Karpas-422 (cell line): ENCODE measurements around the gene VWF. TPM values are rescaled to one million over a fixed set of nuclear protein-coding genes. Genes with fewer than 3 reads are reported as not detected.
"Not testable (repeated sequence)": the region's sequence is repeated elsewhere in the genome, so short reads cannot be mapped to it uniquely, and the experiment has no call there.

Experiments used
- DNase-seq: peaks from one replicate; pipeline ENCODE4 v3.0.0-alpha.2; 2015
- H2AFZ ChIP-seq: fragments of 200-600 bp; sonication (generic); 2 replicates; pipeline ENCODE4 v1.6.1; 2014; ENCODE audit warnings: antibody characterized with exemption, low read length, mixed read lengths
- H3K27ac ChIP-seq: fragments of 200-600 bp; sonication (generic); 2 replicates; pipeline ENCODE4 v1.5.1; 2014; ENCODE audit warnings: mild to moderate bottlenecking, low read length, moderate library complexity
- H3K27me3 ChIP-seq: fragments of 200-600 bp; sonication (generic); 2 replicates; pipeline ENCODE4 v1.6.1; 2014; ENCODE audit warnings: low read length, mixed read lengths
- H3K36me3 ChIP-seq: fragments of 200-600 bp; sonication (generic); 2 replicates; pipeline ENCODE4 v1.6.1; 2014; ENCODE audit warnings: low read length, mixed read lengths; ENCODE audit not compliant: insufficient read depth
- H3K4me1 ChIP-seq: fragments of 200-600 bp; sonication (generic); 2 replicates; pipeline ENCODE4 v1.6.1; 2014; ENCODE audit warnings: mild to moderate bottlenecking, low read length, mixed read lengths
- H3K4me2 ChIP-seq: fragments of 200-600 bp; sonication (generic); 2 replicates; pipeline ENCODE4 v1.6.1; 2014; ENCODE audit warnings: low read length, low read depth, mild to moderate bottlenecking; ENCODE audit not compliant: poor library complexity, severe bottlenecking
- H3K4me3 ChIP-seq: fragments of 200-600 bp; sonication (generic); 2 replicates; pipeline ENCODE4 v1.5.1; 2014; ENCODE audit warnings: mild to moderate bottlenecking, antibody characterized with exemption, low read length, mixed read lengths
- H3K79me2 ChIP-seq: fragments of 200-600 bp; sonication (generic); 2 replicates; pipeline ENCODE4 v1.6.1; 2014; ENCODE audit warnings: mild to moderate bottlenecking, low read length, mixed read lengths
- H3K9ac ChIP-seq: fragments of 200-600 bp; sonication (generic); 2 replicates; pipeline ENCODE4 v1.6.0; 2014; ENCODE audit warnings: low read length
- H3K9me2 ChIP-seq: fragments of 200-600 bp; sonication (generic), shearing (Covaris generic); replicated peaks from 2 replicates; pipeline ENCODE4 v1.6.0; 2014; ENCODE audit warnings: mild to moderate bottlenecking, low read length, moderate library complexity; ENCODE audit not compliant: insufficient read depth
- H3K9me3 ChIP-seq: fragments of 300-700, 200-600 bp; sonication (generic); 2 replicates; pipeline ENCODE4 v1.6.1; 2014; ENCODE audit warnings: low read length, mixed read lengths
- H4K20me1 ChIP-seq: fragments of 200-600 bp; sonication (generic); 2 replicates; pipeline ENCODE4 v1.6.1; 2014; ENCODE audit warnings: mild to moderate bottlenecking, antibody characterized with exemption, low read length, low read depth; ENCODE audit not compliant: insufficient read depth
- total RNA-seq: library from RNA; depleted of rRNA; stranded (reverse); fragments of >200 nt; shearing (Covaris generic); gene quantifications from 2 replicates; pipeline ENCODE4 v1.2.3, GENCODE V29; 2014; ENCODE audit warnings: low replicate concordance

The VWF gene
- total RNA-seq, 1 experiment from 2014 or later, result not detected

DNA sequence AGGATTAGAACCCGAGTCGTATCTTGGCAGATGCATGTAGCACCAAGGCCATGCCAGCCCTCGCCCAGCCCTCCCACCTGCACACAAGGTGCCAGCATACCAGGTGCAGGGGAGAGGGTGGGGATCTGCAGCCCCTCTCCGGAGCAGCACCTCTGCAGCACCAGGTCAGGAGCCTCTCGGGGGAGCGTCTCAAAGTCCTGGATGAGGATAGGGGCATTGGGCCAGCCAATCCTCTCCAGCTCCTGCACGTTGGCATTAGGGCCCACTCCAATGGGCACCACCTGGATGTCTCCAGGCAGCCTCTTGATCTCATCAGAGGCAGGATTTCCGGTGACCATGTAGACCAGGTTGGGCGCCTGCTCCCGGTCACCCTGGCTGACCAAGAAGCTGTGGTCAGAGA is 106.2 kb downstream of the VWF start:
- no peak overlapping the region for H2AFZ ChIP-seq
- H3K27ac ChIP-seq, result no peak overlapping the region
- no peaks in the 10 kb centered on the region for H3K27me3 ChIP-seq
- no peak overlapping the region for H3K9ac ChIP-seq
- no peaks in the 10 kb centered on the region for H3K9me3 ChIP-seq
- H3K36me3 ChIP-seq, result no peaks in the 10 kb centered on the region
- H3K4me1 ChIP-seq, result no peaks in the 10 kb centered on the region
- no peaks in the 10 kb centered on the region for H3K9me2 ChIP-seq
- H3K79me2 ChIP-seq, result no peaks in the 10 kb centered on the region
- no peak overlapping the region for H3K4me2 ChIP-seq
- H4K20me1 ChIP-seq, result no peaks in the 10 kb centered on the region
- no peak overlapping the region for H3K4me3 ChIP-seq
- no peak for DNase-seq

DNA sequence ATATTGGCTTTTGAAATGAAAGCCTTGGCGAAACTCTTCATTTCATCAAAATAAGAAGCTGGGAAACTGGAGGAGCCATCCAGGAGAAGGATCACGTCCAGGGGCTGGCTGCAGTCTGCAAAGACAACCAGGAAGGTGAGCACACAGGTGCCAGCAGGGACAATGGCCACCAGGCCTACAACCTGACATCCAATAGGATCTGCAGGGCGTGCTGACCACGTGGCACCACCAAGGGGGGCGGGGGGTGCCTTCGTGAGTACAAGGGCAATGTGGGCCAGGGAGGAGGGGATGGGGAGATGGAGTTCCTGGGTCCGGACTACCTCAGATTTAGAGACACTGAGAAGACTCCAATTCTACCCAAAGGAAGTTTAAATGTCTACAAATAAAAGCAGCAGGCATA is 107.7 kb downstream of the VWF start:
- no peaks in the 10 kb centered on the region for H4K20me1 ChIP-seq
- H3K4me3 ChIP-seq, result no peak overlapping the region
- H3K4me2 ChIP-seq, result no peak overlapping the region
- H3K79me2 ChIP-seq, result no peaks in the 10 kb centered on the region
- no peaks in the 10 kb centered on the region for H3K36me3 ChIP-seq
- no peak overlapping the region for H2AFZ ChIP-seq
- H3K9me3 ChIP-seq, result no peaks in the 10 kb centered on the region
- no peaks in the 10 kb centered on the region for H3K4me1 ChIP-seq
- H3K27ac ChIP-seq, result no peak overlapping the region
- no peak overlapping the region for H3K9ac ChIP-seq
- no peak for DNase-seq
- no peaks in the 10 kb centered on the region for H3K27me3 ChIP-seq
- no peaks in the 10 kb centered on the region for H3K9me2 ChIP-seq

DNA sequence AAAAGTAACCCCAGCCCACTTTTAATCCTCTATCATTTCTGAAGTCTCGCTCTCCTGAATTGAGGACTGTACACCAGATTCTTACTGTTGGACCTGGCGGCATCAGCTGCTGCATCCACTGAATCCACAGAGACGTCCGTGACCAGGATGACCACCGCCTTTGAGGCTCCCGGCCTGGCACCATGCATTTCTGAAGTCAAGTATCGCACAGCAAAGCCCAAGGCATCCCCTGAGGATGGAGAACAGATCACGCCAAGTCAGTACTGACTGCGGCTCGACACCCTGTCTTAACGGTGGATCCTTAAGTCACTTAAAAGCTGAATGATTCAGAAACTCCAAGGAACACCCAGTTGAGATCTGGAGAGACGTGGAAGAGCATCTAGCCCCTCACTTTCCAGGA is 108.5 kb downstream of the VWF start:
- not testable (repeated sequence) for H3K27me3 ChIP-seq, H3K4me1 ChIP-seq, H3K36me3 ChIP-seq, H3K9me3 ChIP-seq, H3K79me2 ChIP-seq, DNase-seq, H4K20me1 ChIP-seq, H3K4me3 ChIP-seq, H3K4me2 ChIP-seq, H3K9ac ChIP-seq, H2AFZ ChIP-seq, H3K27ac ChIP-seq, H3K9me2 ChIP-seq

DNA sequence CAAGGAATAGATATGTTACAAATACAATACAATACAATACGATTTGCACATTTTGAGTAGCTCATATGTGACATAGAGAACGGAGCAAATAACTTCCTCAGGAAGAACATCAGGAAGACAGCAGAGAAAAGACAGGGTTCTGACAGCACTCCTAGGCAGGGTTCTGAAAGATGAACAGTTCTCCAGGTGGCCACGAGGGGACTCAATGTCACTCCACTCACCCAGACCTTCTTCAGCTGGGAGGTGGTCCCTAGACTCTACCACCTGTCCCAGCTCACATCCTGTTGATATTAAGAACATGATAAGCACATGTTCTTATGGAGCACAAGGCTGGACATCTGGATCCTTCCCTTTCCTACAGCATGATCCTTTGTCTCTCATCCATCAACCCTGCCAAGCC is 109.2 kb downstream of the VWF start:
- H3K79me2 ChIP-seq, result not testable (repeated sequence)

DNA sequence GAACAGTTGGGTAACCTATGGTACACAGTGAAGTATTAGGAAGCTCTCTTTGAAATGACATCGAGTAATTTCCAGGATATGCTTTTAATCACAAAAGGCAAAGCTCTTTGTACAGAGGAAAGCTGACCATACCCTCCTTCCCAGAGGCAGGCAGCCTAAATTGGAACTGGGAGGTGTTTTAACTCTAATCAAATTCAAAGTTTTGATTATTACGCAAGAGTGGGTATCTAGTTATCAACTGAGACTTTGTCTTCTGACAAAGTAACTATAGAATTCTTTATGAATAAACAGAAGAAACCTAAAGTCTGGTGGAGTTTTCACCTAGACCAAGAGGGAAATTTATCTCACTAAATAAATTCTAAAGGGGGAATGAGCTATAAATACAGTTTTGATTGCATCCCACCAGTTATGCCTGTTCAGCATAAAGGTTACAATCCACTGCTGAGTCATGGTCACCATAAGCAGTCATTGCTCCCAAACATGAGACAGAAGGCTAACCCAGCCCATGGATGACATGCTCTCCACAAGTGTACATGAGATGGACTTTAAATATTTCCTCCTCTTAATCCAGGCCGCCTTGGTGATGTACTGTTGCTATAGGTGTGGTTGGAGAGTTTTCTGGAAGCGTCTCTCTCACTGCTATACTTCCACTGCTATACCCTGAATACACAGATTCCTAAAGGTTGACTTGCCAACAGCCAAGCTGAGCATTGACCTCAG is 113.7 kb downstream of the VWF start:
- H3K4me3 ChIP-seq, H3K79me2 ChIP-seq, DNase-seq, H4K20me1 ChIP-seq, H3K36me3 ChIP-seq, H3K9ac ChIP-seq, H2AFZ ChIP-seq, H3K4me1 ChIP-seq, H3K27me3 ChIP-seq, H3K9me2 ChIP-seq, H3K27ac ChIP-seq, H3K9me3 ChIP-seq, H3K4me2 ChIP-seq: not testable (repeated sequence)

More for the DNA sequence above, 109.2 kb downstream of the VWF start:
- H3K4me1 ChIP-seq, H4K20me1 ChIP-seq, H3K9me2 ChIP-seq, DNase-seq, H3K27ac ChIP-seq, H3K36me3 ChIP-seq, H3K9ac ChIP-seq, H3K4me3 ChIP-seq, H3K27me3 ChIP-seq, H2AFZ ChIP-seq, H3K4me2 ChIP-seq, H3K9me3 ChIP-seq: not testable (repeated sequence)

DNA sequence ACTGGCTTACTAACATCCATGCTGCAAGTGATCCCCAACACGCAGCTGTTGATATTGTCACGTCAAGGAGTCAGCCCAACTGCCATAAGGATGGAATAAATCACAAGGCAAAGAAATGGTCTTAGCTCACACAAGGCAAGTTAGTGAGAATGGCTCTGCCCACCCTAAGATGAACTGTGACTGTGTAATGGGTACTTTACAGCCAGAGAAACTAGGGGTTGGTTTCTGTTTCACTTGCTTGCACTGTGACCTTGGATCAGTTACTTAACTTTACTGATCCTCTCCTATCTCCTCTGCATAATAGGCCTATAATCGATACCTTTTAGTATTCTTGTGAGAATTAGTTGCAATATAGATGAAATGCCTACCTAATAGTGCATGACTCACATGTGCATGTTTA is 127.2 kb downstream of the VWF start:
- H3K4me1 ChIP-seq, result no peaks in the 10 kb centered on the region
- no peaks in the 10 kb centered on the region for H3K27me3 ChIP-seq
- no peaks in the 10 kb centered on the region for H3K9me2 ChIP-seq
- H3K4me3 ChIP-seq, result no peak overlapping the region
- no peak overlapping the region for H3K9ac ChIP-seq
- DNase-seq, result no peak
- no peaks in the 10 kb centered on the region for H3K79me2 ChIP-seq
- no peaks in the 10 kb centered on the region for H3K9me3 ChIP-seq
- no peaks in the 10 kb centered on the region for H4K20me1 ChIP-seq
- no peaks in the 10 kb centered on the region for H3K36me3 ChIP-seq
- no peak overlapping the region for H3K27ac ChIP-seq
- no peak overlapping the region for H2AFZ ChIP-seq
- H3K4me2 ChIP-seq, result no peak overlapping the region

DNA sequence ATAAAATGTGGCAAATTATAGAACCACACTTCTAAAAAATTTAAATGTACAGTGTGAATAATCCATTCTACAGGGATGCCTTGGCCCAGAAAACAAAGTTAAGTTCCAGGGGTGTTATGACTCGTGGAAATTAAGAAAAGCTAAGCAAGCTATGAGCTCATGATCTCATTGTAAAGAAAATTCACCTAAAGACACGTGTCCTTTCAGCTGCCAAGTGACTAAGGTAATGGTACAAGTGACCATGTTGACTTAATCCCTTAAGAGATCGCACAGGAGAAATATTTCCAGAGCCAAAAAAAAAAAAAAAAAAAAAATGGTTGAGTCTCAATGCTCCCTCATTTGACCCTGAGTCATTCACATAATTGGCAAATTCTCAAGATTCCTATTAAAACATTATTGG is 128.0 kb downstream of the VWF start:
- H3K79me2 ChIP-seq, result no peaks in the 10 kb centered on the region
- no peaks in the 10 kb centered on the region for H3K9me3 ChIP-seq
- H3K4me1 ChIP-seq, result no peaks in the 10 kb centered on the region
- H3K4me3 ChIP-seq, result no peak overlapping the region
- no peak for DNase-seq
- H3K27ac ChIP-seq, result no peak overlapping the region
- no peaks in the 10 kb centered on the region for H3K9me2 ChIP-seq
- no peaks in the 10 kb centered on the region for H4K20me1 ChIP-seq
- H3K9ac ChIP-seq, result no peak overlapping the region
- H2AFZ ChIP-seq, result no peak overlapping the region
- H3K4me2 ChIP-seq, result no peak overlapping the region
- no peaks in the 10 kb centered on the region for H3K27me3 ChIP-seq
- no peaks in the 10 kb centered on the region for H3K36me3 ChIP-seq

DNA sequence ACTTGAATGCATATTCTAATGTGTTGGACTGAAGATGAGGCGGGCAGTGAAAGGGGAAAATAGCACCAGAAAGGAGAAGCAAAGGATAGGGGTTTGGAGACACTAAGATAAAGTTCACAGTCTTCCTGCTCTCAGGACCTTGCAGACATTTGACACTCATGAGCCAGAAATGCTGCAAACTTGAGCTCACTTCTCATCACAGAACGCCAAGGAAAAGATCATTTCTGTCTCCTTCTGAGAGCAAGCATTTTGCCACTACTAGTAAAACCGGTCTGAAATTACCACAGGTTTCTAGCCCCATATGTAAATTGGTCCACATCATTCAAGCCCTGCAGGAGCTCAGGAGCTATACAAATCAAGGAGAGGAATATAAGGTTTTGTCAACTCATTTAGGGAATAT is 134.8 kb downstream of the VWF start:
- no peaks in the 10 kb centered on the region for H3K9me3 ChIP-seq
- no peak overlapping the region for H3K4me2 ChIP-seq
- no peaks in the 10 kb centered on the region for H3K79me2 ChIP-seq
- no peak overlapping the region for H3K4me3 ChIP-seq
- H4K20me1 ChIP-seq, result no peaks in the 10 kb centered on the region
- no peaks in the 10 kb centered on the region for H3K27me3 ChIP-seq
- no peaks in the 10 kb centered on the region for H3K36me3 ChIP-seq
- no peak for DNase-seq
- H3K9me2 ChIP-seq, result no peaks in the 10 kb centered on the region
- H3K4me1 ChIP-seq, result peaks cover 6% of the 10 kb centered on the region
- H2AFZ ChIP-seq, result no peak overlapping the region
- H3K27ac ChIP-seq, result no peak overlapping the region
- H3K9ac ChIP-seq, result no peak overlapping the region
